SU-DHL-6 (cell line): Measurements from ENCODE around the gene TGFB2.

ENCODE experiments used
- EZH2phosphoT487 ChIP-seq: fragments of 200-600 bp; sonication (generic), shearing (Covaris generic); conservative IDR thresholded peaks from 2 replicates; pipeline ENCODE4 v1.6.1; 2018; ENCODE audit warnings: mild to moderate bottlenecking, antibody characterized with exemption, low read length, moderate library complexity, mixed read lengths
- TF ChIP-seq, protein P1 (sequence below): fragments of 200-600 bp; sonication (generic); IDR thresholded peaks from one replicate; pipeline ENCODE4 v1.5.1; 2017; ENCODE audit warnings: antibody characterized with exemption, mild to moderate bottlenecking, low read length, moderate library complexity; ENCODE audit not compliant: insufficient read depth, poor library complexity, severe bottlenecking

DNA sequence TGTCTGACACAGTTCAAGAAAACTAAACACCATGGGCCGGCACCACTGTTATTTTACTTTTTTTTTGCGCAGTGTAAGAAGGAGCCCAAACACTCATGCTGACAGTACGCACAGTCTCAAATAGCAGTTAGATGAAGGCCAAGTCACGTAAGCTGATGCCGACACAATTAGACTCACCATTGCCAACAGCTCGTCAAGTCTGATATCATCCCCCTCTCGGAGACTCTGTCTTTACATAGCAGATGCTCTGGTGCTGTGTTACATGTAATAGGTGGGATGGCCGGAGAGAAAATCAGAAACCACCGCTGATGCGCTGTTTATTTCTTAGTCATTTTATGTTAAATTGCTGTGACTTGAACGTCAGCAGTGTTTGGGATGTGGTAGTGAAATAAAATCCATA is 49.3 kb downstream of the TGFB2 start:
- TF ChIP-seq, protein P1, sequence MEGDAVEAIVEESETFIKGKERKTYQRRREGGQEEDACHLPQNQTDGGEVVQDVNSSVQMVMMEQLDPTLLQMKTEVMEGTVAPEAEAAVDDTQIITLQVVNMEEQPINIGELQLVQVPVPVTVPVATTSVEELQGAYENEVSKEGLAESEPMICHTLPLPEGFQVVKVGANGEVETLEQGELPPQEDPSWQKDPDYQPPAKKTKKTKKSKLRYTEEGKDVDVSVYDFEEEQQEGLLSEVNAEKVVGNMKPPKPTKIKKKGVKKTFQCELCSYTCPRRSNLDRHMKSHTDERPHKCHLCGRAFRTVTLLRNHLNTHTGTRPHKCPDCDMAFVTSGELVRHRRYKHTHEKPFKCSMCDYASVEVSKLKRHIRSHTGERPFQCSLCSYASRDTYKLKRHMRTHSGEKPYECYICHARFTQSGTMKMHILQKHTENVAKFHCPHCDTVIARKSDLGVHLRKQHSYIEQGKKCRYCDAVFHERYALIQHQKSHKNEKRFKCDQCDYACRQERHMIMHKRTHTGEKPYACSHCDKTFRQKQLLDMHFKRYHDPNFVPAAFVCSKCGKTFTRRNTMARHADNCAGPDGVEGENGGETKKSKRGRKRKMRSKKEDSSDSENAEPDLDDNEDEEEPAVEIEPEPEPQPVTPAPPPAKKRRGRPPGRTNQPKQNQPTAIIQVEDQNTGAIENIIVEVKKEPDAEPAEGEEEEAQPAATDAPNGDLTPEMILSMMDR = no peak
- TF ChIP-seq EZH2phosphoT487 = no peak
